SJCRH30 (cell line): Measurements from ENCODE around the gene DNMT1. TPM values are rescaled to one million over a fixed set of nuclear protein-coding genes. Genes with fewer than 3 reads are reported as not detected.

ENCODE experiments used
- DNase-seq, 2 experiments: peaks; one replicate each; pipeline ENCODE4 v3.0.0-alpha.2; 2015 to 2020
- H3K27ac ChIP-seq: fragments of 250-450 bp; sonication (Bioruptor Pico); 2 replicates; pipeline ENCODE4 v1.5.1; 2020; ENCODE audit warnings: mild to moderate bottlenecking, moderate library complexity
- H3K27me3 ChIP-seq: fragments of 250-450 bp; sonication (Bioruptor Pico); 2 replicates; pipeline ENCODE4 v1.5.1; 2020; ENCODE audit warnings: mild to moderate bottlenecking, moderate library complexity
- H3K36me3 ChIP-seq: fragments of 250-450 bp; sonication (Bioruptor Pico); 2 replicates; pipeline ENCODE4 v1.5.1; 2020; ENCODE audit warnings: mild to moderate bottlenecking, moderate library complexity
- H3K4me1 ChIP-seq: fragments of 250-450 bp; sonication (Bioruptor Pico); 2 replicates; pipeline ENCODE4 v1.5.1; 2020; ENCODE audit warnings: mild to moderate bottlenecking, moderate library complexity
- H3K4me3 ChIP-seq: fragments of 250-450 bp; sonication (Bioruptor Pico); 2 replicates; pipeline ENCODE4 v1.5.1; 2020; ENCODE audit warnings: mild to moderate bottlenecking, moderate library complexity
- H3K9me3 ChIP-seq: fragments of 250-450 bp; sonication (Bioruptor Pico); replicated peaks from 2 replicates; pipeline ENCODE4 v1.5.1; 2020; ENCODE audit warnings: mild to moderate bottlenecking, moderate library complexity
- total RNA-seq: library from RNA; depleted of rRNA; stranded (reverse); fragments of >200 nt; shearing (Covaris generic); gene quantifications from 2 replicates; pipeline ENCODE4 v1.2.3, GENCODE V29; 2014

Gene DNMT1
- total RNA-seq, 1 experiment from 2014 or later = 151 TPM

GRCh38 chr19:10133596-10133995 lies 61.2 kb downstream of the DNMT1 start:
- H3K36me3 ChIP-seq = peaks cover 57% of the 10 kb centered on the region

GRCh38 chr19:10132905-10133304 lies 61.8 kb downstream of the DNMT1 start:
- Histone ChIP-seq H3K4me3 (no peak overlapping the region), H3K36me3 (peaks cover 53% of the 10 kb centered on the region), H3K9me3 (no peaks in the 10 kb centered on the region), H3K27me3 (no peaks in the 10 kb centered on the region), H3K27ac (no peak overlapping the region), H3K4me1 (no peaks in the 10 kb centered on the region)
- DNase-seq = no peak

More at GRCh38 chr19:10133596-10133995, 61.2 kb downstream of the DNMT1 start:
- Histone ChIP-seq H3K9me3 (no peaks in the 10 kb centered on the region), H3K4me1 (no peaks in the 10 kb centered on the region), H3K27me3 (no peaks in the 10 kb centered on the region), H3K27ac (no peak overlapping the region), H3K4me3 (no peak overlapping the region)
- no peak for DNase-seq

DNA sequence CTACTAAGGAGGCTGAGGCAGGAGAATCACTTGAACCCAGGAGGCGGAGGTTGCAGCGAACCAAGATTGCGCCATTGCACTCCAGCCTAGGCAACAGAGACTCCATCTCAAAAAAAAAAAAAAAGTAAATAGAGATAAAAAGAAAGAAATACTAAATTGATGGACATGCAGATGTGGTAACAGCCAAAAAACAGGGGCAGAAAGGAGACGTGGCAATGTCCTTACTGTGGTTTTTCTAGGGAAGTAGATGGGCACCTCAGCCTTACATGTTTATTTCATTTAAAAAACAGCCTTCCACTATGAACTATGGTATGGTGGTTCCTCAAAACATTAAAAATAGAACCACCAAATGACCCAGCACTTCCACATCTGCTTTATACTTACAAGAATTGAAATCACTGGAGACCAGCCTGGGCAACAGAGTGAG lies 68.5 kb downstream of the DNMT1 start:
- Histone ChIP-seq H3K27me3 (no peaks in the 10 kb centered on the region), H3K27ac (no peak overlapping the region), H3K36me3 (peaks cover 24% of the 10 kb centered on the region), H3K9me3 (no peaks in the 10 kb centered on the region), H3K4me1 (no peaks in the 10 kb centered on the region), H3K4me3 (no peak overlapping the region)
- no peak for DNase-seq

DNA sequence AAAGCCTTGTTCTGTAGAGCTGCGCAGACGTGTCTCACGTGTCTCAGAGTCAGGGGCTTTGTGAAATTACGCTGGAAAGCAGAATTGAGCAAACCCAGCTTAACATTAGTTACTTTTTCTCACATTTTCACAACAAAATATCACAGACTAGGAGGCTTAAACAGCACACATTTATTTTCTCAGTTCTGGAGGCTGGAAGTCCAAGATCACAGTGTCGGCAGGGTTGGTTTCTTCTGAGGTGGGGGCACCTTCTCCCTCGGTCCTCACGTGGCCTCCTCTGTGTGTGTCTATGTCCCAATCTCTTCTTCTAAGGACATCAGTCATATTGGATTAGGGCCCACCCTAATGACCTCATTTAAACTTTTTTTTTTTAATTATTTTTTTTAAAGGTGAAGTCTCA lies 70.3 kb downstream of the DNMT1 start:
- H3K9me3 ChIP-seq = no peaks in the 10 kb centered on the region
- no peaks in the 10 kb centered on the region for H3K27me3 ChIP-seq

DNA sequence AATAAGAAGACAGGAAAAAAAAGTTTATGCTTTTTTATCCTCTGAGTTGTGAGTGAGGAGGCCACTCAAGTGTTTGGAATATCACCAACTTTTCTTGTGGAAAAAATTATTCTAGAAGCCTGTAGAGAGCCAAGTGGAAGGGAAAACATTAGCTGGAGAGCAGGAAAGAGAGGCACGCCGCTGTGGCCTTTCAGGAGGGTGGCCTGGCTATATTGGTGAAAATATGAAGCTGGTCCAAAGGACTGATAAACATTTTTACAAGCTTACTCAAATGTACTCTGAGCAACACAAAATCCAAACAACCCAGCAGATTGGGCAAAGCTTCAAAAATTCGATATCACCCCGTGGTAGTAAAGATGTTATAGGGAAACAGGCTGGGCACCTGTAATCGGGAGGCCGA lies 72.7 kb downstream of the DNMT1 start:
- H3K36me3 ChIP-seq = peaks cover 18% of the 10 kb centered on the region
- no peak overlapping the region for H3K27ac ChIP-seq
- H3K4me1 ChIP-seq = no peaks in the 10 kb centered on the region
- no peak for DNase-seq
- no peak overlapping the region for H3K4me3 ChIP-seq
- no peaks in the 10 kb centered on the region for H3K27me3 ChIP-seq
- H3K9me3 ChIP-seq = no peaks in the 10 kb centered on the region

More for the DNA sequence above, 70.3 kb downstream of the DNMT1 start:
- peaks cover 10% of the 10 kb centered on the region for H3K36me3 ChIP-seq
- DNase-seq = no peak
- no peak overlapping the region for H3K4me3 ChIP-seq
- H3K27ac ChIP-seq = no peak overlapping the region
- no peaks in the 10 kb centered on the region for H3K4me1 ChIP-seq

DNA sequence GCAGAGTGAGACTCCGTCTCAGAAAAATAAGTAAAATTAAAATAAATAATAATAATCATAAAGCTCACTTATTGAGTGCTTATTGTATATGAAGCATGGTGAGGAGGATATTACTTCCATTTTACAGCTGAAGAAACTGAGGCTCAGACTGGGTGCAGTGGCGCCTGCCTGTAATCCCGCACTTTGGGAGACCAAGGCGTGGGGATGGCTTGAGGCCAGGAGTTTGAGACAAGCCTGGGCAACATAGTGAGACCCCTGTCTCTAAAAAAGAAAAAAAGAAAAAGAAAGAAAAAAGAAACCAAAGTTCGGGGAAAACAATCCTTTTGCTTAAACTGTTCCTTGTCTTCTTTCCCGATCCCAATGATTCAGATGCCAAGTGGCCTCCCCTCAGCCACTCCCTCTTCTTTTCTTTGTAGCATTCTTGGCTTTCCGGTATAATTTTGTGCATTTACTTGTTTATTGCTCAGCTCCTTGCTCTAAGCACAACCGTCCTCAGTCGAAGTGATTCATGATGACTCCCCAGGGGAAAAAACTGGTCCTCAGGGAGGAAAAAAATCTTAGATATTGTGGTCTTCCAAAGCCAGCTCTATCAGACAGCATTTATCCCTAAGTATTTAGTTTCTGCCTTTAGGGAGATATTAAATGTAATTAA lies 74.1 kb downstream of the DNMT1 start:
- H3K27me3 ChIP-seq = no peaks in the 10 kb centered on the region
- H3K36me3 ChIP-seq = peaks cover 25% of the 10 kb centered on the region
- no peak overlapping the region for H3K27ac ChIP-seq
- H3K4me3 ChIP-seq = no peak overlapping the region
- H3K4me1 ChIP-seq = no peaks in the 10 kb centered on the region
- no peak for DNase-seq
- no peaks in the 10 kb centered on the region for H3K9me3 ChIP-seq

DNA sequence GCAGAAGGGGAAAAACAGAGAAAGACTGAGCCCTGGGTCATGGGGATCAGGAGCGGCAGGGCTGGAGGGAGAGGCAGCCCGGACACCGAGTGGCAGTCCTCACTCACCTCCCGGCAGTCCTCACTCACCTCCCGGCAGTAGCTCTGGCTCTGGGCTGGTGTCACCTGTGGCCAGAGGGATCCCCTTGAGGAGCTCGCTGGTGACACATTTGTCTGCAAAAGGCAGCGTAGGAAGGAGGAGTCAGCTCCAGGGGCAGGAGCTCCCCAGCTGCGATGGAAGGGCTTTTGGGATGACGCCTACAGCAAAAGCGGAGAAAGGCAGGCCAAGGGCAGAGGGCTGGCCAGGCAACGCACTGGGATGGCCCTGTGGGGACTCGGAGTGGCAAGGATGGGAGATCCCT lies 75.8 kb downstream of the DNMT1 start:
- H3K9me3 ChIP-seq = no peaks in the 10 kb centered on the region
- H3K27me3 ChIP-seq = no peaks in the 10 kb centered on the region
- H3K4me3 ChIP-seq = peak overlapping the region; percentile 98
- DNase-seq = no peak
- peaks cover 38% of the 10 kb centered on the region for H3K36me3 ChIP-seq
- peak overlapping the region; percentile 69 for H3K27ac ChIP-seq
- no peaks in the 10 kb centered on the region for H3K4me1 ChIP-seq

GRCh38 chr19:10116866-10117616 lies 77.7 kb downstream of the DNMT1 start:
- Histone ChIP-seq H3K27ac (no peak overlapping the region), H3K9me3 (no peaks in the 10 kb centered on the region), H3K4me3 (no peak overlapping the region), H3K4me1 (no peaks in the 10 kb centered on the region), H3K27me3 (no peaks in the 10 kb centered on the region), H3K36me3 (peaks cover 42% of the 10 kb centered on the region)
- DNase-seq = no peak

GRCh38 chr19:10116085-10116865 lies 78.5 kb downstream of the DNMT1 start:
- peaks cover 47% of the 10 kb centered on the region for H3K36me3 ChIP-seq

GRCh38 chr19:10115392-10116084 lies 79.2 kb downstream of the DNMT1 start:
- Histone ChIP-seq H3K4me3 (no peak overlapping the region), H3K27me3 (no peaks in the 10 kb centered on the region), H3K27ac (no peak overlapping the region), H3K36me3 (peaks cover 55% of the 10 kb centered on the region), H3K9me3 (no peaks in the 10 kb centered on the region), H3K4me1 (no peaks in the 10 kb centered on the region)
- DNase-seq = no peak

More at GRCh38 chr19:10116085-10116865, 78.5 kb downstream of the DNMT1 start:
- Histone ChIP-seq H3K4me3 (no peak overlapping the region), H3K27ac (no peak overlapping the region), H3K9me3 (no peaks in the 10 kb centered on the region), H3K4me1 (no peaks in the 10 kb centered on the region), H3K27me3 (no peaks in the 10 kb centered on the region)
- peak in 1 of 2 experiments; percentile 22 for DNase-seq

GRCh38 chr19:10114651-10115391 lies 79.9 kb downstream of the DNMT1 start:
- Histone ChIP-seq H3K27ac (no peak overlapping the region), H3K9me3 (no peaks in the 10 kb centered on the region), H3K4me3 (no peak overlapping the region), H3K4me1 (no peaks in the 10 kb centered on the region), H3K36me3 (peaks cover 62% of the 10 kb centered on the region), H3K27me3 (no peaks in the 10 kb centered on the region)
- peak in 1 of 2 experiments; percentile 20 for DNase-seq

- H3K36me3 ChIP-seq = peaks cover 69% of the 10 kb centered on the region
- no peaks in the 10 kb centered on the region for H3K4me1 ChIP-seq
- DNase-seq = no peak
- H3K9me3 ChIP-seq = no peaks in the 10 kb centered on the region
- no peaks in the 10 kb centered on the region for H3K27me3 ChIP-seq
- no peak overlapping the region for H3K27ac ChIP-seq
- H3K4me3 ChIP-seq = no peak overlapping the region
These were observed 80.6 kb downstream of the DNMT1 start for GRCh38 chr19:10113964-10114650.

DNA sequence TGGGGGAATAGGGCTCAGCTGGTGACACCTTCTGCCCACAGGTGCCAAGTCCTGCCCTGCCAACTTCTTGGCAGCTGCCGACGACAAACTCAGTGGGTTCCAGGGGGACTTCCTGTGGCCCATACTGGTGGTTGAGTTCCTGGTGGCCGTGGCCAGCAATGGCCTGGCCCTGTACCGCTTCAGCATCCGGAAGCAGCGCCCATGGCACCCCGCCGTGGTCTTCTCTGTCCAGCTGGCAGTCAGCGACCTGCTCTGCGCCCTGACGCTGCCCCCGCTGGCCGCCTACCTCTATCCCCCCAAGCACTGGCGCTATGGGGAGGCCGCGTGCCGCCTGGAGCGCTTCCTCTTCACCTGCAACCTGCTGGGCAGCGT lies 81.2 kb downstream of the DNMT1 start:
- no peaks in the 10 kb centered on the region for H3K27me3 ChIP-seq
- peaks cover 70% of the 10 kb centered on the region for H3K36me3 ChIP-seq
- no peaks in the 10 kb centered on the region for H3K9me3 ChIP-seq
- no peak for DNase-seq
- H3K4me1 ChIP-seq = no peaks in the 10 kb centered on the region
- no peak overlapping the region for H3K27ac ChIP-seq
- H3K4me3 ChIP-seq = no peak overlapping the region
